ENCODE results near the gene COL27A1.

COL27A1 gene

GRCh38 chr9:114227288-114228015 lies 72.1 kb downstream of the COL27A1 start:
- no peak for DNase-seq (ENCODE audit: low read depth)

- DNase-seq (ENCODE audit: low read depth): no peak
These were observed 72.9 kb downstream of the COL27A1 start for GRCh38 chr9:114228016-114228808.

GRCh38 chr9:114229295-114229694 lies 74.0 kb downstream of the COL27A1 start:
- DNase-seq (ENCODE audit: low read depth): no peak

- DNase-seq (ENCODE audit: low read depth): no peak
These were observed 74.7 kb downstream of the COL27A1 start for GRCh38 chr9:114230068-114230467.

GRCh38 chr9:114231273-114231672 lies 75.9 kb downstream of the COL27A1 start:
- no peak for DNase-seq (ENCODE audit: low read depth)

GRCh38 chr9:114231719-114232449 lies 76.5 kb downstream of the COL27A1 start:
- DNase-seq (ENCODE audit: low read depth): no peak

- no peak for DNase-seq (ENCODE audit: low read depth)
These were observed 78.3 kb downstream of the COL27A1 start for GRCh38 chr9:114233491-114234185.

- DNase-seq (ENCODE audit: low read depth): no peak
These were observed 79.8 kb downstream of the COL27A1 start for GRCh38 chr9:114235033-114235661.

- DNase-seq (ENCODE audit: low read depth): no peak
These were observed 81.2 kb downstream of the COL27A1 start for GRCh38 chr9:114236391-114237138.

GRCh38 chr9:114237247-114237646 lies 81.9 kb downstream of the COL27A1 start:
- no peak for DNase-seq (ENCODE audit: low read depth)

GRCh38 chr9:114237781-114238180 lies 82.4 kb downstream of the COL27A1 start:
- no peak for DNase-seq (ENCODE audit: low read depth)

- DNase-seq (ENCODE audit: low read depth): no peak
These were observed 83.1 kb downstream of the COL27A1 start for GRCh38 chr9:114238472-114238871.

GRCh38 chr9:114238891-114239875 lies 83.8 kb downstream of the COL27A1 start:
- DNase-seq (ENCODE audit: low read depth): no peak

- DNase-seq (ENCODE audit: low read depth): no peak
These were observed 84.9 kb downstream of the COL27A1 start for GRCh38 chr9:114240216-114240615.

GRCh38 chr9:114240647-114241558 lies 85.6 kb downstream of the COL27A1 start:
- no peak for DNase-seq (ENCODE audit: low read depth)

- DNase-seq (ENCODE audit: low read depth): no peak
These were observed 87.5 kb downstream of the COL27A1 start for GRCh38 chr9:114242837-114243236.

GRCh38 chr9:114243240-114243639 lies 87.9 kb downstream of the COL27A1 start:
- no peak for DNase-seq (ENCODE audit: low read depth)

- no peak for DNase-seq (ENCODE audit: low read depth)
These were observed 89.2 kb downstream of the COL27A1 start for GRCh38 chr9:114244570-114244969.

- DNase-seq (ENCODE audit: low read depth): no peak
These were observed 91.2 kb downstream of the COL27A1 start for GRCh38 chr9:114246558-114246957.
